ENCODE measurements around the gene ZYX. TPM values are rescaled to one million over a fixed set of nuclear protein-coding genes. Genes with fewer than 3 reads are reported as not detected.
A peak's percentile ranks its signal among the peaks of the same experiment; 100 is the strongest.

Gene ZYX
- total and polyA plus RNA-seq, 2 of the 13 experiments (the other 11 are each of a cell fraction or from before 2014, with no cell fraction given) = 9.9 to 13.7 TPM

DNA sequence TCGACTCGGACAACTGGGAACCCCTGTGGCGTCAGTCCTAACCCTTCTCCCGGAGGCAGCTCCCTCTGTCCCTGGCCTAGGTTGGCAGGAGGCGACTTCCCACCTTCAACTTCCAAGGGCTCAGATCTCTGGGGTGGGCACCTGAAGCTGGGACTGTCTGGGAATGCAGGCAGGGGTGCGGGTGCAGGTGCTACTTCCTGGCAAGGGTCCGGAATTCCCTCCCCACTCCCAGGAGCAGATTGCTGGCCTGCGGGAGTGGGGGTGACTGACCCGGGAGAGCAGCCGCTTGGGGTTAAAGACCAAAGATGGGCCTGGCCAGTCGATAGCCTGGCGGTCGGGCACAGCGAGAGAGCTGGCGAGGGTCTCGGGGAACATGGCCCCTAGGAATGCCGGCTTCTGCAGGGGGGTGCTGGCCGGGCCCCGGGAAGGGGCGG, 27.1 kb downstream of the ZYX start:
- DNase-seq (ENCODE audit: low spot score) (no peak), ATAC-seq (peak; percentile 86), FAIRE-seq (no peak)
- Histone ChIP-seq H2AFZ (ENCODE audit: low read length) (no peak overlapping the region), H3K36me3 (replicated peaks in 1 of 2; ENCODE audit: control insufficient read depth in 1 of 2, insufficient read depth in 2 of 2, low read length in 2 of 2) (no peaks in the 10 kb centered on the region), H3K79me2 (ENCODE audit: insufficient read depth, low read length) (no peaks in the 10 kb centered on the region), H3K27me3 (ENCODE audit: control insufficient read depth in 1 of 2, insufficient read depth in 2 of 2, low read length in 2 of 2) (peaks cover 0 to 6% of the 10 kb centered on the region in 2 experiments; a peak in 2 of 5 replicates), H3K4me2 (ENCODE audit: low read depth, low read length) (peak overlapping the region; percentile 99), H4K20me1 (ENCODE audit: insufficient read depth, low read length) (no peaks in the 10 kb centered on the region), H3K27ac (ENCODE audit: extremely low read length, insufficient read depth, low read length) (no peak overlapping the region), H3K9ac (ENCODE audit: insufficient read depth, low read depth, low read length) (no peak overlapping the region), H3K9me3 (ENCODE audit: low read length) (no peaks in the 10 kb centered on the region), H3K4me1 (ENCODE audit: insufficient read depth, low read length) (peaks cover 34% of the 10 kb centered on the region), H3K4me3 (replicated peaks in 1 of 3; ENCODE audit: insufficient read depth in 1 of 3, low read depth in 2 of 3, low read length in 3 of 3) (peak overlapping the region; percentile 42 to 71 (median 51); a peak in 4 of 6 replicates)
- intact Hi-C loops (cut with micrococcal nuclease; ENCODE audit: unreplicated experiment) = loop anchor here (1.0 to 2.0 kb wide), 2 partner anchors 15 to 27 kb away; partner anchors contain the start of gene ZYX
- in situ Hi-C loops (cut with HindIII; ENCODE audit: extremely low pct_ligation_motif_present, low pct_unique_long_range_greater_than_20kb) = no loop called here
- BruUV-seq (replicated peaks) = no TSS peak
- POLR2A ChIA-PET = interaction anchor here (1.2 to 2.6 kb wide), 4 partner anchors 12 to 28 kb away, joined by 4 to 24 read pairs (median 8); no protein-coding TSS in a partner anchor
- CTCF ChIA-PET (ENCODE audit: low intra/inter-chr PET ratio, low total read pairs) = no interaction called here
- 0% methylated on average over 1 of the region's 20 CpGs for WGBS (ENCODE audit: low lambda C conversion rate)
- TF ChIP-seq PCBP1 (IDR thresholded peaks at IDR 0.05; ENCODE audit: borderline replicate concordance, low read depth, low read length) = no peak
- no peak for TF ChIP-seq KLF12 (CRISPR knock-in tag; IDR thresholded peaks at IDR 0.05; ENCODE audit: borderline replicate concordance)
- no peak; the same call in 1 of the 2 replicates for TF ChIP-seq SAP130 (CRISPR knock-in tag; IDR thresholded peaks at IDR 0.05; ENCODE audit: low read depth)
- TF ChIP-seq, protein P1, sequence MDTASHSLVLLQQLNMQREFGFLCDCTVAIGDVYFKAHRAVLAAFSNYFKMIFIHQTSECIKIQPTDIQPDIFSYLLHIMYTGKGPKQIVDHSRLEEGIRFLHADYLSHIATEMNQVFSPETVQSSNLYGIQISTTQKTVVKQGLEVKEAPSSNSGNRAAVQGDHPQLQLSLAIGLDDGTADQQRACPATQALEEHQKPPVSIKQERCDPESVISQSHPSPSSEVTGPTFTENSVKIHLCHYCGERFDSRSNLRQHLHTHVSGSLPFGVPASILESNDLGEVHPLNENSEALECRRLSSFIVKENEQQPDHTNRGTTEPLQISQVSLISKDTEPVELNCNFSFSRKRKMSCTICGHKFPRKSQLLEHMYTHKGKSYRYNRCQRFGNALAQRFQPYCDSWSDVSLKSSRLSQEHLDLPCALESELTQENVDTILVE (CRISPR knock-in tag; IDR thresholded peaks at IDR 0.05) = no peak
- TF ChIP-seq NONO (IDR thresholded peaks at IDR 0.05) = no peak
- TF ChIP-seq NONO (CRISPR knock-in tag; conservative IDR thresholded peaks at IDR 0.05) = 0 out of 2 replicates have a peak, but pooled peaks have one; percentile 30
- TF ChIP-seq CHD2 (IDR thresholded peaks at IDR 0.05; ENCODE audit: low read depth, low read length) = no peak
- peak; percentile 38; the same call in 1 of the 2 replicates for TF ChIP-seq TBX2 (CRISPR knock-in tag; IDR thresholded peaks at IDR 0.05; ENCODE audit: borderline replicate concordance)
- TF ChIP-seq SIN3B (IDR thresholded peaks at IDR 0.05; ENCODE audit: low read length) = no peak
- TF ChIP-seq ZFP90 (CRISPR knock-in tag; IDR thresholded peaks at IDR 0.05; ENCODE audit: borderline replicate concordance) = no peak
- TF ChIP-seq HNF4A (CRISPR knock-in tag; IDR thresholded peaks at IDR 0.05) = peak; percentile 60
- TF ChIP-seq ZFP36L1 (CRISPR knock-in tag; IDR thresholded peaks at IDR 0.05) = no peak
- TF ChIP-seq CBX1 (IDR thresholded peaks at IDR 0.05; ENCODE audit: low read depth) = no peak
- TF ChIP-seq, protein P2, sequence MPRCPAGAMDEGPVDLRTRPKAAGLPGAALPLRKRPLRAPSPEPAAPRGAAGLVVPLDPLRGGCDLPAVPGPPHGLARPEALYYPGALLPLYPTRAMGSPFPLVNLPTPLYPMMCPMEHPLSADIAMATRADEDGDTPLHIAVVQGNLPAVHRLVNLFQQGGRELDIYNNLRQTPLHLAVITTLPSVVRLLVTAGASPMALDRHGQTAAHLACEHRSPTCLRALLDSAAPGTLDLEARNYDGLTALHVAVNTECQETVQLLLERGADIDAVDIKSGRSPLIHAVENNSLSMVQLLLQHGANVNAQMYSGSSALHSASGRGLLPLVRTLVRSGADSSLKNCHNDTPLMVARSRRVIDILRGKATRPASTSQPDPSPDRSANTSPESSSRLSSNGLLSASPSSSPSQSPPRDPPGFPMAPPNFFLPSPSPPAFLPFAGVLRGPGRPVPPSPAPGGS (CRISPR knock-in tag; IDR thresholded peaks at IDR 0.05) = no peak
- no peak for TF ChIP-seq MAF1 (CRISPR knock-in tag; IDR thresholded peaks at IDR 0.05; ENCODE audit: borderline replicate concordance)
- no peak for TF ChIP-seq AGO1 (IDR thresholded peaks at IDR 0.05; ENCODE audit: low read depth, low read length, poor library complexity, severe bottlenecking)
- no peak for TF ChIP-seq ZNF138 (CRISPR knock-in tag; IDR thresholded peaks at IDR 0.05; ENCODE audit: low read depth)
- no peak for TF ChIP-seq CCDC6 (CRISPR knock-in tag; IDR thresholded peaks at IDR 0.05)
- TF ChIP-seq ZNF350 (CRISPR knock-in tag; IDR thresholded peaks at IDR 0.05; ENCODE audit: borderline replicate concordance, low read depth) = no peak
- TF ChIP-seq, protein P3, sequence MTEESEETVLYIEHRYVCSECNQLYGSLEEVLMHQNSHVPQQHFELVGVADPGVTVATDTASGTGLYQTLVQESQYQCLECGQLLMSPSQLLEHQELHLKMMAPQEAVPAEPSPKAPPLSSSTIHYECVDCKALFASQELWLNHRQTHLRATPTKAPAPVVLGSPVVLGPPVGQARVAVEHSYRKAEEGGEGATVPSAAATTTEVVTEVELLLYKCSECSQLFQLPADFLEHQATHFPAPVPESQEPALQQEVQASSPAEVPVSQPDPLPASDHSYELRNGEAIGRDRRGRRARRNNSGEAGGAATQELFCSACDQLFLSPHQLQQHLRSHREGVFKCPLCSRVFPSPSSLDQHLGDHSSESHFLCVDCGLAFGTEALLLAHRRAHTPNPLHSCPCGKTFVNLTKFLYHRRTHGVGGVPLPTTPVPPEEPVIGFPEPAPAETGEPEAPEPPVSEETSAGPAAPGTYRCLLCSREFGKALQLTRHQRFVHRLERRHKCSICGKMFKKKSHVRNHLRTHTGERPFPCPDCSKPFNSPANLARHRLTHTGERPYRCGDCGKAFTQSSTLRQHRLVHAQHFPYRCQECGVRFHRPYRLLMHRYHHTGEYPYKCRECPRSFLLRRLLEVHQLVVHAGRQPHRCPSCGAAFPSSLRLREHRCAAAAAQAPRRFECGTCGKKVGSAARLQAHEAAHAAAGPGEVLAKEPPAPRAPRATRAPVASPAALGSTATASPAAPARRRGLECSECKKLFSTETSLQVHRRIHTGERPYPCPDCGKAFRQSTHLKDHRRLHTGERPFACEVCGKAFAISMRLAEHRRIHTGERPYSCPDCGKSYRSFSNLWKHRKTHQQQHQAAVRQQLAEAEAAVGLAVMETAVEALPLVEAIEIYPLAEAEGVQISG (CRISPR knock-in tag; IDR thresholded peaks at IDR 0.05) = 0 out of 2 replicates have a peak, but pooled peaks have one; percentile 8
- no peak for TF ChIP-seq ZNF3 (CRISPR knock-in tag; IDR thresholded peaks at IDR 0.05)
- no peak for TF ChIP-seq HNRNPH1 (optimal IDR thresholded peaks at IDR 0.05; ENCODE audit: low read depth, low read length)

All from HepG2 (cell line).